ENCODE results near the gene CAPZB.

CAPZB gene

GRCh38 chr1:19321071-19321470 lies 164.3 kb downstream of the CAPZB start:
- H3K27me3 Mint-ChIP-seq: no peaks in the 10 kb centered on the region
- ATAC-seq: no peak
- no peaks in the 10 kb centered on the region for H3K9me3 Mint-ChIP-seq
- H3K27ac Mint-ChIP-seq: no peak overlapping the region
- peaks cover 10% of the 10 kb centered on the region for H3K4me1 Mint-ChIP-seq
- DNase-seq: no peak
- no peak overlapping the region for H3K4me3 Mint-ChIP-seq

- H3K4me1 Mint-ChIP-seq: peaks cover 25% of the 10 kb centered on the region
- no peaks in the 10 kb centered on the region for H3K9me3 Mint-ChIP-seq
- no peak for ATAC-seq
- no peak overlapping the region for H3K4me3 Mint-ChIP-seq
- no peak overlapping the region for H3K27ac Mint-ChIP-seq
- no peaks in the 10 kb centered on the region for H3K27me3 Mint-ChIP-seq
- DNase-seq: no peak
These were observed 166.1 kb downstream of the CAPZB start for GRCh38 chr1:19319196-19319595.

GRCh38 chr1:19317126-19317910 lies 168.0 kb downstream of the CAPZB start:
- no peak overlapping the region for H3K4me3 Mint-ChIP-seq
- no peak for DNase-seq
- no peak for ATAC-seq
- no peaks in the 10 kb centered on the region for H3K27me3 Mint-ChIP-seq
- H3K27ac Mint-ChIP-seq: no peak overlapping the region
- H3K9me3 Mint-ChIP-seq: no peaks in the 10 kb centered on the region
- H3K4me1 Mint-ChIP-seq: peaks cover 41% of the 10 kb centered on the region

GRCh38 chr1:19315378-19316198 lies 169.8 kb downstream of the CAPZB start:
- Mint-ChIP-seq H3K27me3 (no peaks in the 10 kb centered on the region), H3K4me3 (peak overlapping the region in 1 of 2 donors; percentile 47), H3K27ac (peak overlapping the region; percentile 66 to 90), H3K9me3 (no peaks in the 10 kb centered on the region), H3K4me1 (peaks cover 50% of the 10 kb centered on the region)
- ATAC-seq (no peak), DNase-seq (no peak)

GRCh38 chr1:19313961-19314882 lies 171.1 kb downstream of the CAPZB start:
- Mint-ChIP-seq H3K27ac (no peak overlapping the region), H3K27me3 (no peaks in the 10 kb centered on the region), H3K4me3 (no peak overlapping the region), H3K9me3 (no peaks in the 10 kb centered on the region), H3K4me1 (peaks cover 54% of the 10 kb centered on the region)
- DNase-seq: no peak
- no peak for ATAC-seq

- H3K4me1 Mint-ChIP-seq: peaks cover 54% of the 10 kb centered on the region
- no peak for DNase-seq
- ATAC-seq: no peak
- H3K4me3 Mint-ChIP-seq: peak overlapping the region in 1 of 2 donors; percentile 89
- H3K27ac Mint-ChIP-seq: no peak overlapping the region
- no peaks in the 10 kb centered on the region for H3K9me3 Mint-ChIP-seq
- no peaks in the 10 kb centered on the region for H3K27me3 Mint-ChIP-seq
These were observed 171.7 kb downstream of the CAPZB start for GRCh38 chr1:19313636-19313959.

- DNase-seq (no peak), ATAC-seq (peak; percentile 48)
- peaks cover 54% of the 10 kb centered on the region for H3K4me1 Mint-ChIP-seq
- no peaks in the 10 kb centered on the region for H3K9me3 Mint-ChIP-seq
- H3K4me3 Mint-ChIP-seq: peak overlapping the region; percentile 86 to 89
- peak overlapping the region; percentile 54 to 79 for H3K27ac Mint-ChIP-seq
- no peaks in the 10 kb centered on the region for H3K27me3 Mint-ChIP-seq
These were observed 172.3 kb downstream of the CAPZB start for GRCh38 chr1:19312782-19313635.

GRCh38 chr1:19311931-19312781 lies 173.2 kb downstream of the CAPZB start, which contains the start of the genes AKR7A2 and SLC66A1:
Gene AKR7A2, minus strand, starts transcription at chr1:19312144. Its CDS starts 20 bp downstream, at chr1:19312124.
Gene SLC66A1, plus strand, starts transcription at chr1:19312326. Its CDS starts 5,352 bp downstream, at chr1:19317678.
- DNase-seq (peak; percentile 90 to 93), ATAC-seq (peak; percentile 96)
- Mint-ChIP-seq H3K9me3 (no peaks in the 10 kb centered on the region), H3K27me3 (no peaks in the 10 kb centered on the region), H3K4me1 (peaks cover 54% of the 10 kb centered on the region), H3K4me3 (peak within 1 kb of the TSS; percentile 86 to 92), H3K27ac (peak within 1 kb of the TSS; percentile 81 to 91)

GRCh38 chr1:19311503-19311930 lies 173.8 kb downstream of the CAPZB start:
- H3K27ac Mint-ChIP-seq: peak overlapping the region; percentile 81 to 91
- ATAC-seq (peak; percentile 59), DNase-seq (peak; percentile 29 to 30)
- H3K27me3 Mint-ChIP-seq: no peaks in the 10 kb centered on the region
- peak overlapping the region; percentile 83 to 92 for H3K4me3 Mint-ChIP-seq
- peaks cover 48% of the 10 kb centered on the region for H3K4me1 Mint-ChIP-seq
- no peaks in the 10 kb centered on the region for H3K9me3 Mint-ChIP-seq

GRCh38 chr1:19310720-19311502 lies 174.4 kb downstream of the CAPZB start:
- DNase-seq (no peak), ATAC-seq (no peak)
- H3K4me1 Mint-ChIP-seq: peaks cover 42% of the 10 kb centered on the region
- H3K4me3 Mint-ChIP-seq: peak overlapping the region; percentile 83 to 92
- peak overlapping the region; percentile 81 to 91 for H3K27ac Mint-ChIP-seq
- no peaks in the 10 kb centered on the region for H3K27me3 Mint-ChIP-seq
- no peaks in the 10 kb centered on the region for H3K9me3 Mint-ChIP-seq

GRCh38 chr1:19310061-19310460 lies 175.3 kb downstream of the CAPZB start:
- DNase-seq (no peak), ATAC-seq (no peak)
- H3K27me3 Mint-ChIP-seq: no peaks in the 10 kb centered on the region
- H3K27ac Mint-ChIP-seq: no peak overlapping the region
- no peak overlapping the region for H3K4me3 Mint-ChIP-seq
- no peaks in the 10 kb centered on the region for H3K9me3 Mint-ChIP-seq
- H3K4me1 Mint-ChIP-seq: peaks cover 34% of the 10 kb centered on the region

- Mint-ChIP-seq H3K9me3 (no peaks in the 10 kb centered on the region), H3K4me3 (no peak overlapping the region)
- DNase-seq: no peak
These were observed 176.1 kb downstream of the CAPZB start for GRCh38 chr1:19309123-19309813.

GRCh38 chr1:19308509-19308907 lies 176.8 kb downstream of the CAPZB start:
- Mint-ChIP-seq H3K4me3 (no peak overlapping the region), H3K27me3 (no peaks in the 10 kb centered on the region), H3K27ac (no peak overlapping the region), H3K9me3 (no peaks in the 10 kb centered on the region), H3K4me1 (peaks cover 23% of the 10 kb centered on the region)
- no peak for DNase-seq
- no peak for ATAC-seq

More at GRCh38 chr1:19309123-19309813, 176.1 kb downstream of the CAPZB start:
- no peak for ATAC-seq
- no peaks in the 10 kb centered on the region for H3K27me3 Mint-ChIP-seq
- H3K27ac Mint-ChIP-seq: no peak overlapping the region
- peaks cover 29% of the 10 kb centered on the region for H3K4me1 Mint-ChIP-seq
